ACHN (cell line): ENCODE data around the gene SERPINA10.
"Not testable (repeated sequence)": the region's sequence is repeated elsewhere in the genome, so short reads cannot be mapped to it uniquely, and the experiment has no call there.

Source experiments
- DNase-seq: peaks from one replicate; pipeline ENCODE4 v3.0.0-alpha.2; 2015
- in situ Hi-C: cut with HindIII; loops from 2 replicates; pipeline ENCODE4 v1.10.0; 2017; ENCODE audit warnings: low sequenced_read_pairs, low pct_ligation_motif_present, low pct_unique_long_range_greater_than_20kb

SERPINA10 gene

GRCh38 chr14:94291159-94291905 is 1.7 kb downstream of the SERPINA10 start:
- in situ Hi-C loops: no loop called here
- no peak for DNase-seq

GRCh38 chr14:94290197-94290596 is 2.9 kb downstream of the SERPINA10 start:
- DNase-seq: no peak
- in situ Hi-C loops: no loop called here

GRCh38 chr14:94288610-94289465 is 4.2 kb downstream of the SERPINA10 start:
- in situ Hi-C loops: no loop called here
- no peak for DNase-seq

DNA sequence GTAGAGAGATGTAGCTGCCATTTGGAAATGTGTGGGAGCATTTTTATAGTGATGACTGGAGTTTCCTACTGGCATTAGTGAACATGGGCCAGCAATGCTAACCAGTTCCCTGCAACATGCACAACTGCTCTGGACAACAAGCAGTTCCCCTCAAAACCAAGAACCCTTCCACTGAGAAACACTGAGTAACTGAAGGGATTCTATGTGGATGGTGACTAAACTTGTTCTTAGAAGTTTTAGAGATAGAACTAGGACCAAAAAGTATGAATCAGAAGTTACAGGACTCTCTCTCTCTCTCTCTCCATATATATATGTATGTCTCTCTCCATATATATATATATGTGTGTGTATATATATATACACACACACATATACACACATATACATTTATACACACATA is 7.9 kb downstream of the SERPINA10 start:
- DNase-seq: no peak
- in situ Hi-C loops: no loop called here

GRCh38 chr14:94284221-94284620 is 8.8 kb downstream of the SERPINA10 start:
- in situ Hi-C loops: no loop called here
- no peak for DNase-seq

DNA sequence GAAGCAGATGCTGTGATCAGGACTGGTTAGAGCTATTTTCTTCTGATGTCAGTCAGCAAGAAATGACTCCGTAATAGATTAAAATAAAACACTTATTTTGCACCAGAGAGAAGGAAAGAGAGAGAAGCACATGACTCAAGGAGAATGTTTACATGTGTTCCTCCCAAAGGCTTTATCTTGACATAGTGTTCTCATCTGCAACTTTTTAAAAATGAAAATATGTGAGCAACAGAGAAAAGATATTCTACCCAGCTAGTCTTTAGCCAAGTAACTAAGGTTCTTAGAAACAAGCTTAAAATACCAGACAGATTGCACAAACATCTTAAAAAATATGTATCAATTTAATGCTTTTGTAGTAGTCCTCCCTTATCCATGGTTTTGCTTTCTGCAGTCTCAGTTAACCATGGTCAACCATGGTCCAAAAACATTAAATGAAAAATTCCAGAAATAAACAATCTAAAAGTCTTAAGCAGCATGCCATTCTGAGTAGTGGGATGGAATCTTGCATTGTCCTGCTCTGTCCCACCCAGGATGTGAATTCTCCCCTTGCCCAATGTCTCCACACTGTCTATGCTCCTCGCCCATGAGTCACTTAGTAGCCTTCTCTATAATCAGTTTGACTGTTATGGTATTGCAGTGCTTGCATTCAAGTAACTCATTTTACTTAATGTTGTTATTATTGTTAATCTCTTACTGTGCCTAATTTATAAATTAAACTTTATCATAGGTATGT is 9.9 kb downstream of the SERPINA10 start:
- in situ Hi-C loops: no loop called here
- no peak for DNase-seq

- in situ Hi-C loops: no loop called here
- DNase-seq: no peak
Observed at GRCh38 chr14:94278731-94279130, 14.3 kb downstream of the SERPINA10 start.

GRCh38 chr14:94276898-94277561 is 16.0 kb downstream of the SERPINA10 start:
- in situ Hi-C loops, DNase-seq: not testable (repeated sequence)

DNA sequence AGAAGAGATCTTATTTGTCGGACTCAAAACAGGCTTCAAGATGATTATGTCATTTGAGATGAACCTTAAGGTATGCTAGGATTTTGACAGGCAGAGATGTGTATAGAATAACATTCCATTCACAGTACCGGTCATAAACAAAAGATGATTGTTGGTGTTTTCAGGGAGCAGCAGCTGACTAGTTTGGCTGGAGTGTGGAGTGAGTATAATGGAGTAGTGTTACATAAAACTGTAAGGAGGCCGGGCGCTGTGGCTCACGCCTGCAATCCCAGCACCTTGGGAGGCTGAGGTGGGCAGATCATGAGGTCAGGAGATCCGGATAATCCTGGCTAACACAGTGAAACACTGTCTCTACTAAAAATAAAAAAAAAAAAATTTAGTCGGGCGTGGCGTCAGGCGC is 23.9 kb downstream of the SERPINA10 start:
- DNase-seq: no peak
- in situ Hi-C loops: no loop called here

GRCh38 chr14:94268582-94268981 is 24.5 kb downstream of the SERPINA10 start:
- in situ Hi-C loops, DNase-seq: not testable (repeated sequence)

GRCh38 chr14:94267352-94267751 is 25.7 kb downstream of the SERPINA10 start:
- DNase-seq: no peak
- in situ Hi-C loops: no loop called here

DNA sequence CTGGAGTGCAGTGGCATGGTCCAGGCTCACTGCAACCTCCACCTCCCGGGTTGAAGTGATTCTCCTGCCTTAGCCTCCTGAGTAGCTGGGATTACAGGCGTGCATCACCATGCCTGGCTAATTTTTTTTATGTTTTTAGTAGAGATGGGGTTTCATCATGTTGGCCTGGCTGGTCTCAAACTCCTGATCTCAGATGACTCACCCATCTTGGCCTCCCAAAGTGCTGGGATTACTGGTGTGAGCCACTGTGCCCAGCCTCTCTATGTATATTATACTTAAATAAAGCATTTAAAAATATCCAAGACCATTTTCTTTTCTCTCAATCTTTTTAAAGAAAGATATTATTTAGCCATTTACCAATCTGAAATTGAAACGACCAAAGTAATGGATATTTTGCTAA is 28.9 kb downstream of the SERPINA10 start:
- DNase-seq, in situ Hi-C loops: not testable (repeated sequence)

DNA sequence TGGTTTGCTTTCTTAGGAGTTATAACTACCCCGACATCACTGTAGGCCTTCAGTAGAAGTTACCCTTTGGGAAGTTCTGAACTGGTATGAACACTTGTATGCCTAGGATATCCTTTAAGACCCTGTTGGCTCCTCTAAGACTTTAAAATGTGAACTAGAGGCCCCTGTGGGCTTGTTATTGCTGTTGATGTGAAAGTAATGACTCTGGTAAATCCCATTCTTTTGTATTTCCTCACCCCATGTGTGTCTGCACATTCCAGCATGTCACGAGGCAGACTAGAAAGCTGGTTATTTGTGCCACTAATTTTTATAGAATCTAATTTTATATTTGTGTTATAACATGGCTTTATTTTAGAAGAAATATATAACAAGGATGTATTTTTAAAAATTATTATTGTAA is 48.9 kb downstream of the SERPINA10 start:
- in situ Hi-C loops: no loop called here
- DNase-seq: no peak

DNA sequence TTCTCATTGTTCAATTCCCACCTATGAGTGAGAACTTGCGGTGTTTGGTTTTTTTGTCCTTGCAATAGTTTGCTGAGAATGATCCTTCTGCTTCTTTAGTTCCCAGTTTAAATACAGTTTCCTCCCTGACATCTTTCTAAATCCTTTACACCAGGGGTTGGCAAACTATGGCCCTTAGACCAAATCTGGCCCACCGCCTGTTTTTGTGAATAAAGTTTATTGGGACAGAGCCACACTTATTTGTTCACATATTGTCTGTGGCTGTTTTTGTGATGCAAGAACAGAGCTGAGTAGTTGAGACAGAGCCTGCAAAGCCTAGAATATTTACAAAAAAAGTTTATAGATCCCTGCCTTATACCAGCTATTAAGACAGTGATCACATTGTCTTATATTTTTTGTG is 53.7 kb downstream of the SERPINA10 start:
- in situ Hi-C loops: no loop called here
- DNase-seq: no peak

DNA sequence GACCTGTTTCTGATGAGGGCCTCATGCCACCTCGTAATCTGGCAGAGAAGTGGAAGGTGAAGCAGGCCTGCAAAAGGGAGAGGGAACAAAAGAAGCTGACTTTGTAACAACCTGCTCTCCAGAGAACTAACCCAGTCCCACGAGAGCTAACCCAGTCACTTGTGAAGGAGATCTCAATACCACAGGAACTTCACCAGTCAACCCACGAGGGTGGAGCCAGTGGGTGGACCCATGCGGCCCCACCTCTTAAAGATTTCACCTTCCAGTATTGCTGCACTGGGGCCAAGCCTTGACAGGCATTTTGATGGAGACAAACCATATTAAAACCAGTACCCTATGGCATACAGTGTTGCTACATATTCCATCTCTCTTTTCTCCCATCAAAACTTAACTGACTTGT is 55.1 kb downstream of the SERPINA10 start:
- in situ Hi-C loops: no loop called here
- DNase-seq: no peak

GRCh38 chr14:94237046-94237445 is 56.0 kb downstream of the SERPINA10 start:
- no peak for DNase-seq
- in situ Hi-C loops: no loop called here
